ENCODE data around the gene PPP1R12C. TPM values are rescaled to one million over a fixed set of nuclear protein-coding genes. Genes with fewer than 3 reads are reported as not detected.

PPP1R12C gene
- total and polyA plus RNA-seq, 10 of the 15 experiments (the other 5 are each of a cell fraction or from before 2014, with no cell fraction given): 1.4 to 84.7 (median 20.5) TPM

GRCh38 chr19:55048446-55048845 is 69.0 kb downstream of the PPP1R12C start (continued):
- TF ChIP-seq KAT2A (conservative IDR thresholded peaks at IDR 0.05; ENCODE audit: control insufficient read depth, low read depth, low read length) (no peak), IRF3 (IDR thresholded peaks at IDR 0.05) (no peak), ZNF274 (IDR thresholded peaks at IDR 0.05; ENCODE audit: insufficient read depth, insufficient read length) (no peak), WRNIP1 (IDR thresholded peaks at IDR 0.05; ENCODE audit: borderline replicate concordance, low read depth, low read length) (no peak), DPF2 (IDR thresholded peaks at IDR 0.05) (no peak), MEF2B (IDR thresholded peaks at IDR 0.05; ENCODE audit: partially characterized antibody, poor library complexity, severe bottlenecking) (no peak), RAD21 (IDR thresholded peaks at IDR 0.05; ENCODE audit: insufficient read depth, low read depth, low read length) (no peak)

GRCh38 chr19:55047951-55048350 is 69.5 kb downstream of the PPP1R12C start:
- Histone ChIP-seq H3K27ac (ENCODE audit: control insufficient read depth, insufficient read depth) (no peak overlapping the region), H3K4me1 (ENCODE audit: control insufficient read depth, insufficient read depth, low read length) (no peaks in the 10 kb centered on the region), H3K27me3 (replicated peaks in 1 of 2; ENCODE audit: control insufficient read depth in 2 of 2, insufficient read depth in 2 of 2, low read length in 1 of 2) (no peaks in the 10 kb centered on the region), H3K9ac (ENCODE audit: control insufficient read depth, insufficient read depth, low read length) (no peak overlapping the region), H3K36me3 (ENCODE audit: control insufficient read depth in 2 of 2, insufficient read depth in 2 of 2, low read length in 1 of 2) (peaks cover 16 to 26% of the 10 kb centered on the region in 2 experiments), H3K4me3 (no peak overlapping the region), H3K4me2 (ENCODE audit: control insufficient read depth, insufficient read depth) (no peak overlapping the region), H4K20me1 (ENCODE audit: control insufficient read depth, insufficient read depth) (no peaks in the 10 kb centered on the region), H3K79me2 (ENCODE audit: control insufficient read depth, insufficient read depth, low read length) (no peaks in the 10 kb centered on the region), H3K9me3 (replicated peaks; ENCODE audit: control insufficient read depth, insufficient read depth, low read length) (no peaks in the 10 kb centered on the region), H2AFZ (ENCODE audit: control insufficient read depth, low read depth, low read length) (no peak overlapping the region)
- RAD21 ChIA-PET (ENCODE audit: unreplicated experiment): no interaction called here
- WGBS (ENCODE audit: insufficient coverage, insufficient replicate concordance, low lambda C conversion rate, missing lambda C conversion rate): 94% methylated on average over 12 of the region's 12 CpGs
- in situ Hi-C loops (cut with MboI) (no loop called here), intact Hi-C loops (cut with micrococcal nuclease; ENCODE audit: unreplicated experiment) (no loop called here)
- ATAC-seq (no peak), DNase-seq (ENCODE audit: low read depth, low spot score) (no peak), FAIRE-seq (no peak)
- TF ChIP-seq ZBED1 (IDR thresholded peaks at IDR 0.05; ENCODE audit: borderline replicate concordance) (no peak), BHLHE40 (IDR thresholded peaks at IDR 0.05; ENCODE audit: borderline replicate concordance in 1 of 2, low read depth in 2 of 2, low read length in 1 of 2) (no peak), MXI1 (IDR thresholded peaks at IDR 0.05; ENCODE audit: low read depth, low read length) (no peak)
- CTCF ChIA-PET: no interaction called here
- POLR2A ChIA-PET: no interaction called here
- BruUV-seq (replicated peaks): no TSS peak
- SMC1A ChIA-PET (ENCODE audit: uncharacterized antibody, unreplicated experiment): no interaction called here
